Left lobe of liver (tissue), 2 donors: ENCODE data around the gene P2RX6. TPM values are rescaled to one million over a fixed set of nuclear protein-coding genes. Genes with fewer than 3 reads are reported as not detected.
"Not testable (repeated sequence)": the region's sequence is repeated elsewhere in the genome, so short reads cannot be mapped to it uniquely, and the experiment has no call there.

ENCODE experiments used
- ATAC-seq: fragments of 200-7000 bp; cut with Tn5 transposase; one replicate; pipeline ENCODE4 v1.9.1; 2020; ENCODE audit warnings: mild to moderate bottlenecking, moderate library complexity
- DNase-seq: peaks from one replicate; pipeline ENCODE4 v3.0.0-alpha.2; 2020; ENCODE audit warnings: low spot score
- total RNA-seq: library from RNA; stranded (reverse); gene quantifications from one replicate; pipeline ENCODE4 v1.2.1, GENCODE V29; 2021
- donor health status: DM: no; HTN: no; CAD: no; lungs with moderate emphysema.
- donor health status: DM: no; HTN: yes; CAD: no.

P2RX6 gene
- 0.28 TPM for total RNA-seq

DNA sequence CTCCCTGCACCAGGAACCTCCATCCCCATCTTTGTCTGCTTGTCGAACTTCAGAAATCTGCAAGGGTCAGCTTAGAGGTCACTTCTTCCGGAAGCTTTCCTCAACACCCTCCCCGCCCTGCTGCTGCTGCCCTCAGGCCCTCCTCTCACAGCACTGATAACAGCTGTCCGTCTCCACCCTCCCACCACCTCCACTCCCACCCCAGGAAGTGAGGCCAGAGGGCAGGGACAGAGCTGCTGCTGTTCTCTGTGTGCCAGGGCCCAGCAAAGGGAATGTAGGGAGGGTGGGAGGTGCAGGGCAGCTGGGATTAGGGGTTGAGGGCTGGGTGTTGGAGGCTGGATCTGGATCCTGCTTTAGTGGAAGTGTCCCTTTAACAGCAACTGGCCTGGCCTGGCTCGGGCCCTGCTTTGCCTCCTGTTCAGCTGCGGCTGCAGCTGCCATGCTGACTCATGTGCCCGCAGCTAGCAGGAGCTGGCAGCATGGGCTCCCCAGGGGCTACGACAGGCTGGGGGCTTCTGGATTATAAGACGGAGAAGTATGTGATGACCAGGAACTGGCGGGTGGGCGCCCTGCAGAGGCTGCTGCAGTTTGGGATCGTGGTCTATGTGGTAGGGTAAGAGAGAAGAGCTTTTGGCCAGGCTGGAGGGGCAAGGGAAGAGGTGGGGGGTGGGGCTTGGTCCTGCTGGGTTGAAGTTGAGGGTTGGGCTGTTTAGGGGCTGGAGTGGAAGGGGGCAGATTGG, at the start of gene P2RX6:
P2RX6 (plus strand) TSS at position 440 of the 740 bp plus-strand sequence; CDS start at position 450, 10 bp downstream.
- ATAC-seq: peak; percentile 50
- no peak for DNase-seq

DNA sequence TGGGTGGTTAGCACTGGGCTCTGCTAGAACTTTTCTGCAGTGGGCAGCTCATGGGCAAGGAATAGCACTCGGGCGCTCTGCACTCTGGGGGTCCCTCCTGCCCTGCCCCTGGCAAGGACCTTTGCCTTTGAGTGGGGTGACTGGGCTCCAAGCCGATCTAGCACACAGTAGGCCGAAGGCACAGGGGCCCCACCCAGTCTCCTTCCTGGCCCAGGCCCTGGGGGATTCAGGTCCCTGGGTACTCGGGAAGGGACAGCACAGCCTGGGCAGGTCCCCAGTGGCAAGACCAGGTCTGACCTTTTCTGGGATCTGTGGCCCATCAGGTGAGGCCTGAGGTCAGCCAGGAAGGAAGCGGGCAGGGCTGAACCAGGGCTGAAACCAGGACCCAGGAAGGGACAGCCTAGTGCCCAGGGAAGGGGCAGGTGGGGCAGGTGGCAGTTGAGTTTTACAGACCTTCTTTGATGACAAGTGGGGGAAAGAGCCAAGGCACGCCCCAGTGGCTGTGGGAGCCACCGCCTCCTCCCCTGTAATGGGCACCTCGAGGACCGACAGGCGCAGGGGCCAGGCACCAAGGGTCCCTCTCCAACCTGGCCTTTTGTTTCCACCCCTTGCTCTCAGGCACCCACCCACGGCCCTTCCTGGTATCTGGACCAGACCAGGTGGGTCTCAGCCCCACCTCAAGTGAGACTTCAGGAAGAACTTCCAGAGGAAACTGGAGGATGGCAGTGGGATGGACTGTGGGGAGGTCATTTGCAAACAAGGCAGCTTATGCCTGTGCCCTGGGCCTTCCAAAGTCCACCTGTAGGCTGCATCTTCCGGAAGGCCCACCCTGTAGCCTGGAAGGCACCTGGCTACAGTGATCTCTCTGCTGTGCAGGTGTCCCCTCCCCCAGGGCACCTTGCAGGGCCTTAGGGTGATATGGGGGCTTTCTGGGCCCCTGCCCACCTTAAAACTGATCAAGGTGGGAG, 48.8 kb upstream of the P2RX6 start:
- no peak for DNase-seq
- no peak for ATAC-seq

DNA sequence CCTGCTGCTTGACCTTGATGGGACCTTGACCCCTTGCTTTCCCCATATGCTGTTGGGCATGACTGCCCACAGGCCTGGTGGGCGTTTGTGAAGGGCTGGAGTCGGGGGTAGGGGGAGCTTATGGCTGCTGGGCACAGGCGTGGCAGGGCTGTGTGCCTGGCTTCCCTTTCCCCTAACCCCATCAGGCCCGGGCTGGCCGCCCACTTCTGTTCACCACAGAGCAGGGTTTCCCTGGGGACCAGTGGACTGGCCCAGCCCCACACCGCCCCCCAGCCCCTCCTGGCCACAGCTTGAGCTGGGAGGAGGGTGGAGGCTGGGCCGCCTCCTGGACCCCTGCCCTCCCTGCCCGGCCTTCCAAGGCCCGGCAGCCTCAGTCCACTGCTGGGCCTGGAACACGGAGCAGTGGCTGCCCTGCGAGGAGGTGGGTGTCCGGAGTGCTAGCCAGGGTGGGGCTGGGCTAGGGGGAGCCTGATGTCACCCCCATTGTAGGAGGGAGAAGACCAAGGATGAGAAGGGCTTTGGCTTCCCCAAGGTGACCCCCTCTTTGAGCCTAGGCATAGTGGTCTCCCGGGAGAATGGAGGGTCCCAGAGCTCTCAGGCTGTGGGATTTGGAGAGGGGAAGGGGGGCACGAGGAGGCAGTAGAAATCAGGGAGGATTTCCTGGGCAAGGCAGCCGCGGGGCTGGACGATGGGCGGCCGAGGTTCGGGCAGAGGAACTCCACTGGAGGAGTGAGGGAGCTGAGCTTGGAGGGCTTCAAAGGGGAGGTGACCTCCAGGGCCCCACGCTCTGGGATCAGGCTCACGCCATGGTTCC, 47.9 kb upstream of the P2RX6 start, which contains the start of gene AIFM3:
AIFM3 (plus strand) TSS at position 373 of the 814 bp plus-strand sequence. CDS start 690 bp downstream, outside the sequence.
- ATAC-seq: no peak
- no peak for DNase-seq

GRCh38 chr22:20967697-20968211, 47.2 kb upstream of the P2RX6 start:
- ATAC-seq (no peak), DNase-seq (no peak)

DNA sequence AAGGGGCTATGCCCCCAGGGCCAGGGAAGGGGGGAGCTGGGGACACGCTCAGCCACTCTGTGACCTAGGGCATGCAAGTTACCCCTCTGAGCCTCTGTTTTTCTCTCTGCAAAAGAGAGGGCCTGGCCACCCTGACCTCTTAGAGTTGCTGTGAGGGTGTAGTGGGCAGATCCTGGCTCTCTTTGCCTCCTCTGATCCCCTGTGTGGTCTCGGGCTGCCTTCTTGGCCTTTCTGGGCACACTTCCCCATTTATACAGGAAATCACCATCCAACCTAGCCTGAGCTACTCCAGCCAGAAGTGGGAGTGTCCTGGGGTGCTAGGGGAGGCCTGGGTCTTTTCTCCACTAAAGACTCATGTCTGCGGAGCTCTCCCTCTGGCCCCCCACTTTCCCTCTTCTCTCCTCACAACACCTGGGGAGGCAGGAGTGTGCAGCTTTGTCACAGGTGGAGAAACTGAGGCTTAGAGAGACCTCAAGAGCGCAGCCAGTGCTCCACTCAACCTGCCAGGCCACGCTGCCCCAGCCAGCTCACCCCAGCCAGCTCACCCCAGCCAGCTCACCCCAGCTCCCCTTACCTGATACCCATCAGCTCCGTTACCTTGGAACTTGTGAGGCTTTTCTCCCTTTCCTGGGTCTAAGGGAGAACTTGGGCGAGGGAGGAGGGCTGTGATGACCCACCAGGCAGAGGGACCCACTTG, 46.5 kb upstream of the P2RX6 start:
- DNase-seq (no peak), ATAC-seq (peak; percentile 18)

- no peak for DNase-seq
- ATAC-seq: no peak
These were observed 43.9 kb upstream of the P2RX6 start for GRCh38 chr22:20970939-20971657.

GRCh38 chr22:20972014-20972694, 42.8 kb upstream of the P2RX6 start:
- not testable (repeated sequence) for ATAC-seq

GRCh38 chr22:20972933-20973577, 41.9 kb upstream of the P2RX6 start:
- ATAC-seq: no peak
- no peak for DNase-seq

More at GRCh38 chr22:20972014-20972694, 42.8 kb upstream of the P2RX6 start:
- not testable (repeated sequence) for DNase-seq

GRCh38 chr22:20973634-20974286, 41.2 kb upstream of the P2RX6 start:
- ATAC-seq: no peak
- no peak for DNase-seq

- ATAC-seq (no peak), DNase-seq (no peak)
These were observed 40.5 kb upstream of the P2RX6 start for GRCh38 chr22:20974336-20974955.

DNA sequence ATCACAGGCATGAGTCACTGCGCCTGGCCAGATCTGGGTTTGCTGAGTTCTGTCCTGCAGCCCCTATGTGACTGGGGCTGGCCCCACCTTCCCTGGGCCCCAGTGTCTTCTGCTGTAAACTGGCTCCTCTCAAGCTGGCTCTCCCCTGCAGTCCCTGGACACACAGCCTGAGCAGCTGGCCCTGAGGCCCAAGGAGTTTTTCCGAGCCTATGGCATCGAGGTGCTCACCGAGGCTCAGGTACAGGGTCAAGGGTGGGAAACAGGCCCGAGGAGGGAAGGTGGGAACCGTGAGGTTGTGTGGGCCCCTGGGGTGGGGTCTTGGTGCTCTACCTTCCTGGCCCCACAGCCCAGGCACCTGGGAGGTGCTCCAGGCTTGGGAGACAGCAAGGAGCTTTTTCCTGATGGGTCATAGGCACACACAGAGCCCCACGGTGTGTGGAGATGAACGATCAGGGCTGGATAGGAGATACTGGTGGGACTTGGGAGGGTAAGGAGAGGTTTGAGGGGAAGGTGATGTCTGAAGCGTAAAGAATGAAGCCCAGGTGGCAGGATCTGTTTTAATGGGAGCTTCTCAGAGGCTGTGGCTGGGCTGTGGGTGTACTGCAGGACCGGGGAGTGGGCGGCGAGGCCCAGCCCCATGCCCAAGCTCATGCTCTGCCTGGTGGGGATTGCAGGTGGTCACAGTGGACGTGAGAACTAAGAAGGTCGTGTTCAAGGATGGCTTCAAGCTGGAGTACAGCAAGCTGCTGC, 39.2 kb upstream of the P2RX6 start:
- DNase-seq (no peak), ATAC-seq (no peak)

- DNase-seq: no peak
- no peak for ATAC-seq
These were observed 38.6 kb upstream of the P2RX6 start for GRCh38 chr22:20976291-20976877.

DNA sequence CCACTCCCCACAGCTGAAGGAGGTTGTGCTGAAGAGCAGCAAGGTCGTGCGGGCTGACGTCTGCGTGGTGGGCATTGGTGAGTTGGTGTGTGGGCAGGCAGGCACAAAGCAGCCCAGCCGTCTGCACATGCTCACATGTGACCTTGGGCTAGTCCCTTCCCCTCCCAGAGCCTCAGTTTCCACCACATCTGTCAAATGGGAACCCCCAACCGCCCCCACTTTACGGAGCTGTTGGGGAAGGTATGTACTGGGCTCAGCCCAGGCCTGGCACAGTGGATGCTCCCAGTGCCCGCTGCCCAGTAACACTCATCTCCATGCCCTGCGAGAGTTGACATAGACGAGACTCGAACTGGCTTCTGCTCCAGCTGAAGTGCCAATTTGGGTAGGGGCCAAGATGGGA, 37.9 kb upstream of the P2RX6 start:
- ATAC-seq (no peak), DNase-seq (no peak)

DNA sequence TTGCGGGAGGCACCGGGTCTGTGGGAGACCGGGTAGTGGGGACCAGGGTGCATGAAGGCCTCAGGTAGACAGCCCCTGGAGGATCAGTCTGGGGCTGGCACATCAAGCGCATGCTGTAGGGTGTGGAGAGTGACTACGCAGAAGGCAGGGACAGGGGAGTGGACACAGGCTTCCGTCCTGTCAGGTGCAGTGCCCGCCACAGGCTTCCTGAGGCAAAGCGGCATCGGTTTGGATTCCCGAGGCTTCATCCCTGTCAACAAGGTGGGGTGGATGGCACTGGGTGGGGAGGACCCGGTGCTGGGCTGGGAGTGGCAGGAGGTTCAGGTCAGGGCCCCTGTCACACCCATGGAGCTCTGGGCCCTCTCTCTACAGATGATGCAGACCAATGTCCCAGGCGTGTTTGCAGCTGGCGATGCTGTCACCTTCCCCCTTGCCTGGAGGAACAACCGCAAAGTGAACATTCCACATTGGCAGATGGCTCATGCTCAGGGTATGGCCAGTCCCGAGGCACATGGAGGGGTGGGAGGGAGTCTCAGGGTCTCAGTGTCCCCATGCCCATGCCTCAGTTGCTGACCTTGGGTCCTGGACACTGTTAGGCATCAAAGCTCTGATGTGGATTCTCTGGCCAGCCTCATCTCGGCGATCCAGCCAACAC, 37.3 kb upstream of the P2RX6 start:
- DNase-seq (no peak), ATAC-seq (no peak)

DNA sequence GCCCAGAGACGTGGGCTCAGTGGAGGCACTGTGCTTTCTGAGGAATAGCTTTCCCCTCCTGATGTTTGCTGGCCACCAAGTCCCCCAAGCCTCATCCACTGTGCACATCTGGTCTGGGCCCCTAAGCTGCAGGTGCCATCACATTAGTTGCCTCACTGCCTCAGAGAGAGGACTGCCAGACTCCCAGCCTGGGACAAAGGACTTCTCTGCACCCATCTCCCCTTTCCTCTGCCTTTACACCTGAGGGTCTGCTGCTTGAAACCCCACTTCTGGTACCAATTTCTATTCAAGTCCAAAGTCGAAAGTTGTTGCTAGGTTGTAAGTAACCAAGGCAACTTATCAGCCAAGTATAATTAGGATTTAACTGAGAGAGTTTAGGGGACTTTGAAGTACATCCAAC, 36.5 kb upstream of the P2RX6 start:
- DNase-seq (no peak), ATAC-seq (no peak)
